ENCODE results near the gene OR2T5.
"Not testable (repeated sequence)": the region's sequence is repeated elsewhere in the genome, so short reads cannot be mapped to it uniquely, and the experiment has no call there.

The OR2T5 gene

GRCh38 chr1:248500305-248501035 lies 12.1 kb downstream of the OR2T5 start:
- not testable (repeated sequence) for H3K4me3 ChIP-seq (ENCODE audit: low read length)

- H3K4me3 ChIP-seq (ENCODE audit: low read length): not testable (repeated sequence)
Observed at GRCh38 chr1:248507773-248508172, 19.4 kb downstream of the OR2T5 start, which contains the start of gene OR2G6. TSS of gene OR2G6 (plus strand) at chr1:248508073. CDS start at chr1:248521647, 13,574 bp downstream.

GRCh38 chr1:248510217-248510616 lies 21.8 kb downstream of the OR2T5 start:
- not testable (repeated sequence) for H3K4me3 ChIP-seq (ENCODE audit: low read length)

GRCh38 chr1:248521856-248522255 lies 33.5 kb downstream of the OR2T5 start:
- no peak overlapping the region for H3K4me3 ChIP-seq (ENCODE audit: low read length)
- TF ChIP-seq ZNF274 (IDR thresholded peaks at IDR 0.05; ENCODE audit: low read depth, low read length): no peak

- H3K4me3 ChIP-seq (ENCODE audit: low read length): not testable (repeated sequence)
Observed at GRCh38 chr1:248537449-248537848, 49.1 kb downstream of the OR2T5 start.

Measured in GM08714 (cell line).